Calu3 (cell line): ENCODE results near the gene TMEM100. TPM values are rescaled to one million over a fixed set of nuclear protein-coding genes. Genes with fewer than 3 reads are reported as not detected.

Experiments used
- BruUV-seq: library from RNA; stranded (reverse); fragments of 400-500 nt; replicated peaks from 2 replicates; lab custom pipeline; 2021; lab: Mats Ljungman, UMichigan
- CTCF ChIA-PET: fragments of 300-600 bp; sonication (Branson Sonifier 250); formaldehyde crosslinking; loops from one replicate; lab custom pipeline; 2022; ENCODE audit warnings: antibody characterized with exemption; lab: Charles Lee
- DNase-seq: peaks from one replicate; pipeline ENCODE4 v3.0.0; 2022
- H3K27ac Mint-ChIP-seq: one replicate; pipeline ENCODE4 v1.8.0; 2022; ENCODE audit warnings: mixed read lengths; ENCODE audit not compliant: unreplicated experiment
- H3K27me3 Mint-ChIP-seq: one replicate; pipeline ENCODE4 v1.8.0; 2022; ENCODE audit warnings: mixed read lengths; ENCODE audit not compliant: unreplicated experiment
- H3K36me3 Mint-ChIP-seq: one replicate; pipeline ENCODE4 v1.8.0; 2022; ENCODE audit warnings: mild to moderate bottlenecking, moderate library complexity, mixed read lengths; ENCODE audit not compliant: insufficient read depth, unreplicated experiment
- H3K4me1 Mint-ChIP-seq: one replicate; pipeline ENCODE4 v1.8.0; 2022; ENCODE audit warnings: mild to moderate bottlenecking, low read depth, mixed read lengths; ENCODE audit not compliant: unreplicated experiment
- H3K4me3 Mint-ChIP-seq: one replicate; pipeline ENCODE4 v1.8.0; 2022; ENCODE audit warnings: mild to moderate bottlenecking, low read depth, moderate library complexity, mixed read lengths; ENCODE audit not compliant: unreplicated experiment
- H3K9me3 Mint-ChIP-seq: one replicate; pipeline ENCODE4 v1.8.0; 2022; ENCODE audit warnings: low read depth, mixed read lengths; ENCODE audit not compliant: unreplicated experiment
- CTCF ChIP-seq: fragments of 200-600 bp; IDR thresholded peaks from one replicate; pipeline ENCODE4 v1.8.0; 2022; ENCODE audit warnings: antibody characterized with exemption; ENCODE audit not compliant: unreplicated experiment
- intact Hi-C: fragments of 100-400 bp; cut with micrococcal nuclease; formaldehyde crosslinking; loops from one replicate; pipeline ENCODE4 v1.10.0; 2022; ENCODE audit not compliant: unreplicated experiment
- total RNA-seq: library from RNA; stranded (reverse); gene quantifications from 2 replicates; pipeline ENCODE4 v1.2.3, GENCODE V29; 2022

TMEM100 gene
- total RNA-seq, 1 experiment from 2014 or later: not detected

GRCh38 chr17:55689672-55690071 lies 33.0 kb downstream of the TMEM100 start:
- Mint-ChIP-seq H3K4me3 (no peak overlapping the region), H3K27ac (no peak overlapping the region), H3K4me1 (no peaks in the 10 kb centered on the region), H3K9me3 (no peaks in the 10 kb centered on the region), H3K36me3 (no peaks in the 10 kb centered on the region), H3K27me3 (peaks cover 23% of the 10 kb centered on the region)
- no TSS peak for BruUV-seq
- no peak for DNase-seq
- no peak for TF ChIP-seq CTCF
- CTCF ChIA-PET: no interaction called here
- intact Hi-C loops: no loop called here

GRCh38 chr17:55688057-55688456 lies 34.6 kb downstream of the TMEM100 start:
- DNase-seq: no peak
- H3K27ac Mint-ChIP-seq: no peak overlapping the region
- H3K36me3 Mint-ChIP-seq: no peaks in the 10 kb centered on the region
- BruUV-seq: no TSS peak
- no peaks in the 10 kb centered on the region for H3K4me1 Mint-ChIP-seq
- CTCF ChIA-PET: no interaction called here
- H3K4me3 Mint-ChIP-seq: no peak overlapping the region
- peaks cover 30% of the 10 kb centered on the region for H3K27me3 Mint-ChIP-seq
- no peaks in the 10 kb centered on the region for H3K9me3 Mint-ChIP-seq
- intact Hi-C loops: no loop called here
- TF ChIP-seq CTCF: no peak

GRCh38 chr17:55687037-55687436 lies 35.6 kb downstream of the TMEM100 start:
- intact Hi-C loops: no loop called here
- CTCF ChIA-PET: no interaction called here
- no peak for TF ChIP-seq CTCF
- Mint-ChIP-seq H3K27ac (no peak overlapping the region), H3K9me3 (no peaks in the 10 kb centered on the region), H3K4me3 (no peak overlapping the region), H3K4me1 (no peaks in the 10 kb centered on the region), H3K27me3 (peaks cover 30% of the 10 kb centered on the region), H3K36me3 (no peaks in the 10 kb centered on the region)
- no TSS peak for BruUV-seq
- no peak for DNase-seq

GRCh38 chr17:55683550-55684315 lies 38.9 kb downstream of the TMEM100 start:
- Mint-ChIP-seq H3K4me3 (no peak overlapping the region), H3K9me3 (no peaks in the 10 kb centered on the region), H3K27me3 (peaks cover 62% of the 10 kb centered on the region), H3K4me1 (no peaks in the 10 kb centered on the region), H3K36me3 (no peaks in the 10 kb centered on the region), H3K27ac (no peak overlapping the region)
- CTCF ChIA-PET: interaction anchor here (0.6 kb wide), 1 partner anchor 691 kb away, joined by 5 read pairs; no protein-coding TSS in a partner anchor
- no peak for DNase-seq
- no peak for TF ChIP-seq CTCF
- intact Hi-C loops: no loop called here
- BruUV-seq: no TSS peak
